C4-2B (cell line): ENCODE measurements around the gene ARHGEF4.

Experiments used
- CTCF ChIP-seq: fragments of 450-650 bp; conservative IDR thresholded peaks from 2 replicates; pipeline ENCODE4 v1.5.1; 2017; ENCODE audit warnings: mild to moderate bottlenecking
- ZFX ChIP-seq: fragments of 450-650 bp; IDR thresholded peaks from 2 replicates; pipeline ENCODE4 v1.6.1; 2017

DNA sequence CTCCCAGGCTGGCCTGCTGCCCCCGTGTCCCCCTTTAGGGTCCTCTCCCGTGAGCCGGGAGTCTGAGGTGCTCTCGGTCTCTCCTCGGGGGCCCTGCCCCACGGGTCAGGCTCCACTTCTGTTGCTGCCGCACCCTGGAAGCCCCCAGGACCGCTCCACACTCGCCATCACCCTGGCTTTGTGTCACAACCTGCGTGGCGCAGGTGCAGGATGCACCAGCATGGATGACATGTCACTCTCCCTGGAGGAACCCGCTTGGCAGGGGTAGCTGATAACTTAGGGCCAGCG lies 10.8 kb upstream of the ARHGEF4 start:
- TF ChIP-seq CTCF, result no peak
- no peak for TF ChIP-seq ZFX
